Activated CD8-positive, alpha-beta memory T cell treated with anti-CD3 and anti-CD28 coated beads for 24 hours (primary cell): Measurements from ENCODE around the gene PIEZO2.

ENCODE experiments used
- DNase-seq: peaks from one replicate; pipeline ENCODE4 v3.0.0-alpha.2; 2020

PIEZO2 gene

DNA sequence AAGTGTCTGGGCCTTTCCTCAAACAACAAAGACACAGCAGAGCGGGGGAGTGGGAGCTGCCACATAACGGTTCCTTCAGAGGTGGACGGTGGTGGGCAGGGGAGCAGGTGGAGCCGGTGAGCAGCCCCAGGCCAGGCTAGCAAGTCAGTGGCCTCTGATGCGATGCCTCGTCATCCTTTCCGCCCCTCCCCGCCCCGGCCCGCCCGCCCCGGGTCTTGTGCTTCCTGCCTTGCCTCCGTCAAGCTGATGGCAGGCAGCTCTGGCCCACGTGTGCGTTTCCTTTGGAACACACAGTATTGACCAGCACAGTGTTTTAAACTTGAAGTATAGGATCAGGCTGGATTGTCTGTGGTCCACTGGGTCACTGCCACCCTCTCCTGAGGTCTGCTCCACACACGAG is 38.9 kb downstream of the PIEZO2 start:
- no peak for DNase-seq

DNA sequence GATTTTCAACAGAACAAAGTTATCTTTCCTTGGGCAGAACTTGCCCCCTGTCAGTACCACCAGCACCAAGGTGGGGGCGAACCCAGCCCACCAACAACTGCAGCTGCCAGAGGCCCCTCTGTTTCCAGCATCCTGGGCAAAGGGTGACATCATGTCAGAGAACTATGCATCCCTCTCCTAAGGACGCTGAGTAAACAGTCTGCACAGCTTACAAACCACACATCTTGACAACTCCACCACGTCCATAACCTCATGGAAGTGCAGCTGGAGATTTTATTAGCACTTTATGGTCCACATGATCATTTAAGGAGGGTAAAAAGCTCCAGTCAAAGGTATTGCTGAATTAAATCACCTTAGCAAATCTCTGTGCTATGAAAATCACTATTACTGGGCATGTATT is 40.4 kb downstream of the PIEZO2 start:
- no peak for DNase-seq

DNA sequence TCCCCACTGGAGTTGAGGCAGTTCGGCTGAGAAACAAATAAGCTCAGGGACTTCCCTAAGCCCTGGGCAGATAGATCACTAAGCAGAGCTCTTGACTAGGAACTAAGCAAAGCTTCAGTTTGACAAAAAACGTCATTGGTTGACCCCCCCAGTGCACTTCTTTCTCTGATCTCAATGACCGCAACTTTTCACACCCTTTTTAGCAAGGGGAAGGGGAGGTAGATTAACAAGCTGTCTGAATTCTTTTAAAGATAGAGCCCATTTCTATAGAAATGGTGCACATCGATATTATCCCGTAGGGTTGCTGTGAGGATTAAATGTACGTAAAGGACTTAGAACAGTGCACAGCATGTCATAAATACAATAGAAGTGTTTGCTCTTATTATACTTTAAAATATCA is 42.5 kb downstream of the PIEZO2 start:
- DNase-seq: no peak

DNA sequence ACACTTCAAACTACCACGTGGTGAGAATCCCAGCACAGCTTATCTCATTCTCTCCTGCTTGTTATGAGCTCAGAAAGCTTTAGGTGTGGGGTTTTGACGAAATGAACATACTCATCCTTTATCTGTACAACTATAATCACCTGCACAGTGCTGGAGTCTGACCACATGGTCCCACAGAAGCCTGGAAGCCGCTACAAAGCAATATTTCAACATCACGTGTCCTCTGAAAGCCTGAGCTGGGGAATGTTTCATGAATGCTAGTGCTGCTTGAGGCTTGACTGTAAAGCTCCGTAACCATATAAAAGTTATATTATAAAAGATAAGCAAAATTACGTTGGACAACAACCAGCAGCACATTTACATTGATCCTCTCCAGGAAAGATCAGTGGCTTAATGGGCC is 43.9 kb downstream of the PIEZO2 start:
- no peak for DNase-seq

DNA sequence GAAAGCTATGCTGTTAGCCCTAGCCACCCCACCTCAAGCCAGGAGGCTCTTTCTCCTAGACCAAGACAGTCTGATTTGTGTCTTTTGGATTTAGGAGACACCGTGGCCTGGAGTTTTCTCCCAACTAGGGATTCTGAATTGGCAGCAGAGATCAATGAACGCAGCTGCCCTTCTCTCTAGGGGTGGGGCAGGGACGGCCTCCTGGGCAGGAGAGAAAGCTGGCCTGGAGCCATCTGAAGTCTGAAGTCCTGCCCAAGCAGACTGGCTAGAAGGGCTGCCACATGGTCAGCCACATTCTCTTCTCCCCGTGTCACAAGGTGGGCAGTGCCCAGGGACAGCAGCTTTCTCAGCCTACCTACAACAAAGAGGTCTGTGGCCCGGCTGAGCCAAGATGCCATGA is 45.1 kb downstream of the PIEZO2 start:
- DNase-seq: no peak

GRCh38 chr18:11096839-11097750 is 52.3 kb downstream of the PIEZO2 start:
- no peak for DNase-seq

GRCh38 chr18:11096411-11096810 is 53.0 kb downstream of the PIEZO2 start:
- no peak for DNase-seq

- DNase-seq: no peak
These were observed 53.6 kb downstream of the PIEZO2 start for GRCh38 chr18:11095674-11096293.

- no peak for DNase-seq
These were observed 54.2 kb downstream of the PIEZO2 start for GRCh38 chr18:11095211-11095610.

DNA sequence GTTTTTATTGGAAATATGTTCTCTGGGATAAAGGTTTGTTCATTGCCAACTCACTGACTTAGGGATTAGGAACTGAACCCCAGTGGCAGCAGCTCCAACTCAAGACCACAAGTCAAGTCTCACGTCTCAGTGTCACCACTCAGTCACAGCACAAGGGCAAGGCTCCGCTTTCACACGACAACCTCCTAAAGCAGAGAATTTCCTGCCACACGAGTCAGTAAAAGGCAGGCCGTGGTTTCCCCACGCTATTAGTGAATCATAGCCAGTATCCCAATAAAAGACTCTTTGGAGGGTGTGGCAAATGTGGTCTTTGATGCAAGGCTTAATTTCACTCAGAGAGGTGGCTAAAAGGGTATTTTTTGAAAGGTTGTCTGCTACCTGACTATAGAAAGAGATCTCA is 57.6 kb downstream of the PIEZO2 start:
- no peak for DNase-seq

GRCh38 chr18:11089931-11090715 is 59.2 kb downstream of the PIEZO2 start:
- DNase-seq: no peak

- no peak for DNase-seq
These were observed 68.3 kb downstream of the PIEZO2 start for GRCh38 chr18:11081009-11081532.

- DNase-seq: no peak
These were observed 70.9 kb downstream of the PIEZO2 start for GRCh38 chr18:11078491-11078890.

- no peak for DNase-seq
These were observed 71.7 kb downstream of the PIEZO2 start for GRCh38 chr18:11077548-11078187.

DNA sequence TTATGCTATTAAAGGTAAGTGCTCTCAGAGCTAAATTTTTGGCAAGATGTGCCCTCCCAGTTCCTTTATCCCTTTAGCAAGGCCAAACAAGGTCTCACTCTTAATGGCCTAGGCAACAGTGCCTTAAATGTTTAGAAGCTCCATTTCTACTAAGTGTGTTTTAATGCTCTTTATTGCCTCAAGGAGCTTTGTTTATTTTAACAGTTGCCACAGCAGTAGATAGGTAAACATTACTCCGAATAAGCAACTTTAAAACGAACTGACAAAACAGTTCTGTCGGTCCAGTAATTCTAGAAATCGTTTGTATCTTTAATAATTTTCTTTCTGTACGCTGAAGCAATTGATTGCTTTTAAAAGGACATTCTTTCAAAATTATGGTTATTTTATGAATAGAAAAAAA is 74.5 kb downstream of the PIEZO2 start:
- DNase-seq: no peak

- no peak for DNase-seq
These were observed 75.4 kb downstream of the PIEZO2 start for GRCh38 chr18:11073971-11074370.

DNA sequence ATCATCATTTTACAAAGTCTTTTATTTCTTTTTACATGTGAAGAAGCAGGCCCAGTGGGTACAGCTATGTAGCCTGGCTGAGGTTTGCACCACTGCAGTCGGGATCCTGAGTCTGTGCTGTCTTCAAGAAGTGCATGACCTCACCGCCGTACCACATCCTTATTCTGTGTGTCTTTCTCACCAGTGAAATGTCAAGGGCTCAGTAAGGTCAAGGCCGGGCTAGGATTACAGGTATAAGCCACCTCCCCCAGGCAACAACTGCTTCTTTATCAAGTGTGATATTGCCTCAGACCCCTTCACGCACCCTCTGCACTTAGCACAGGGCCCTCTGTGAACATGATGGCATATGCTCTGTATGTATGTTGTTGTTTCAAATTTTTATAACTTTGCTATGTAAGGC is 76.7 kb downstream of the PIEZO2 start:
- DNase-seq: no peak

DNA sequence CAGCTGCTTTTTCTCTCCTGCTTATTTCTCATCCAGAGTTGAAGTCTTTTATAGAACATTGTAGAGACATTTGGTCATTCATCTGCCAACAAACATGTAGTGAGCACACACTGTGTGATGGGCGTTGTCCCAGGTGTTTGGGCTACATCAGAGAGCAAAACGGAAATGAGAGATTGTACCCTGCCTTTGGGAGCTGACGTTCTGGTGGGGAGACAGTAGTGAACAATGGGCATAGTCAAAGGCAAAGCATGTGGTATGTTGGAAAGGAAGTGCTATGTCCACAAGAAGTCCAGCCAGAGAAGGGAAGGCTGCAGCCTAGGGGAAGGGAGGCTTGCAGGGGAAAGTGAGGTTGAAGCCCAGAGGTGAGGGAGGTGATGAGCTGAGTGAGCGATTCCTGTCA is 78.1 kb downstream of the PIEZO2 start:
- no peak for DNase-seq

- DNase-seq: no peak
These were observed 78.8 kb downstream of the PIEZO2 start for GRCh38 chr18:11070593-11070992.

GRCh38 chr18:11066038-11066437 is 83.3 kb downstream of the PIEZO2 start:
- no peak for DNase-seq

DNA sequence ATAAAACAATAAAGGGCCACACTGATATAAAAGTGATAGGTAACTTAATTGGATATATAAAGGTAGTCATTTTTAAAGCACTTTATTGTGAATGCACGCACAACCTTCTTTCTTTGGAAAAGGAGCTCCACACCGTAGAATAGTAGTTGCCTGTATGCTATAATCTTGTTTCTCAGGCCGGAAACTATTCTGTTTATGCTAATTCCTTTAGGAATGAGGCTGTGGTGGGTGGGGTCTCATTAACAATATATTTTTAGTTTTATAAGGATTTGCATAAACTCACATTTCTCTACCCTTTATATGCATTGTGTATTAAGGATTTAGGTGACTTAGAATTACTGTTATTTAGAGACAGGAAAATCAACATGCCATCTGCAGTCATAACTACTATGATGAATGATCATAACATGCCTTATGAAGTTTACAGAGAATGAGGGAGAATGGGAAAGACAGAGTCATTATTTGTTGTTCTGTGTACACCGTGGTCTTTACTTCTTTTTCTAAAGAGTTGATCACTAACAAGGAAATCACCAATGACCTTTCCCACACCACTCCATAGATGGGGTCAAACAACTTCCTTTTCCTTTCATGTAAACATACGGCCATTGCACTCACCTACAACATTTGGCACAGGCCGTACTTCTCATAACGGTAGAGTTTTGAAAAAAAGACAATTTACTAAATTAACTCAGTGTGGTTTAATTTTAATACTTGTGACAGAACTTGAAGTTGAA is 84.5 kb downstream of the PIEZO2 start:
- DNase-seq: no peak

- no peak for DNase-seq
These were observed 85.3 kb downstream of the PIEZO2 start for GRCh38 chr18:11064106-11064505.
